ENCODE measurements around the gene RBBP5. TPM values are rescaled to one million over a fixed set of nuclear protein-coding genes. Genes with fewer than 3 reads are reported as not detected.

RBBP5 gene
- total RNA-seq, 1 donor from 2014 or later, result 11.4 TPM

DNA sequence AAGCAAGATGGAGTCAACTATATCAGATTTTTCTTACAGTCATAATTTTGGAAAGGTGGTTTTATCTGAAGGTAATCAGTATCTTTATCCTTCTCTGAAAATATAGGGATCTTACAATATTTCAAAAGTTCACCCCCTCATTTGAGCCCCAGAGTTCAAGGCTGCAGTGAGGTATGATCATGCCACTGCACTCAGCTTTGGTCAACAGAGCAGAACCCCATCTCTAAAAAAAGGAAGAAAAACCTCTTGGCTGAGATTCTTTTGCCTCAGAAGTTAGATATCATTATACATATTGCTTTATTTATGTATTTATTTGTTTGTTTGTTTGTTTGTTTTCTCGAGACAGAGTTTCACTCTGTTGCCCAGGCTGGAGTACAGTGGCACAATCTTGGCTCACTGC is 11.5 kb upstream of the RBBP5 start:
- no peaks in the 10 kb centered on the region for H3K36me3 Mint-ChIP-seq (ENCODE audit: low read depth, unreplicated experiment)
- TF ChIP-seq, protein P1, sequence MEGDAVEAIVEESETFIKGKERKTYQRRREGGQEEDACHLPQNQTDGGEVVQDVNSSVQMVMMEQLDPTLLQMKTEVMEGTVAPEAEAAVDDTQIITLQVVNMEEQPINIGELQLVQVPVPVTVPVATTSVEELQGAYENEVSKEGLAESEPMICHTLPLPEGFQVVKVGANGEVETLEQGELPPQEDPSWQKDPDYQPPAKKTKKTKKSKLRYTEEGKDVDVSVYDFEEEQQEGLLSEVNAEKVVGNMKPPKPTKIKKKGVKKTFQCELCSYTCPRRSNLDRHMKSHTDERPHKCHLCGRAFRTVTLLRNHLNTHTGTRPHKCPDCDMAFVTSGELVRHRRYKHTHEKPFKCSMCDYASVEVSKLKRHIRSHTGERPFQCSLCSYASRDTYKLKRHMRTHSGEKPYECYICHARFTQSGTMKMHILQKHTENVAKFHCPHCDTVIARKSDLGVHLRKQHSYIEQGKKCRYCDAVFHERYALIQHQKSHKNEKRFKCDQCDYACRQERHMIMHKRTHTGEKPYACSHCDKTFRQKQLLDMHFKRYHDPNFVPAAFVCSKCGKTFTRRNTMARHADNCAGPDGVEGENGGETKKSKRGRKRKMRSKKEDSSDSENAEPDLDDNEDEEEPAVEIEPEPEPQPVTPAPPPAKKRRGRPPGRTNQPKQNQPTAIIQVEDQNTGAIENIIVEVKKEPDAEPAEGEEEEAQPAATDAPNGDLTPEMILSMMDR (IDR thresholded peaks at IDR 0.05; ENCODE audit: unreplicated experiment), result no peak
- no peaks in the 10 kb centered on the region for H3K4me1 Mint-ChIP-seq (ENCODE audit: unreplicated experiment)
- no peak for DNase-seq (ENCODE audit: low spot score)
- no peak overlapping the region for H3K27ac Mint-ChIP-seq (ENCODE audit: unreplicated experiment)
- no peaks in the 10 kb centered on the region for H3K9me3 Mint-ChIP-seq (ENCODE audit: unreplicated experiment)
- H3K27me3 Mint-ChIP-seq (ENCODE audit: unreplicated experiment), result no peaks in the 10 kb centered on the region
- no peak overlapping the region for H3K4me3 Mint-ChIP-seq (ENCODE audit: unreplicated experiment)

- no peak for DNase-seq (ENCODE audit: low spot score)
- TF ChIP-seq, protein P1 (IDR thresholded peaks at IDR 0.05; ENCODE audit: unreplicated experiment), result no peak
- Mint-ChIP-seq H3K4me3 (ENCODE audit: unreplicated experiment) (no peak overlapping the region), H3K27me3 (ENCODE audit: unreplicated experiment) (no peaks in the 10 kb centered on the region), H3K9me3 (ENCODE audit: unreplicated experiment) (no peaks in the 10 kb centered on the region), H3K36me3 (ENCODE audit: low read depth, unreplicated experiment) (no peaks in the 10 kb centered on the region), H3K4me1 (ENCODE audit: unreplicated experiment) (no peaks in the 10 kb centered on the region), H3K27ac (ENCODE audit: unreplicated experiment) (no peak overlapping the region)
These were observed 7.8 kb upstream of the RBBP5 start for GRCh38 chr1:205129447-205130029.

- Mint-ChIP-seq H3K36me3 (ENCODE audit: low read depth, unreplicated experiment) (no peaks in the 10 kb centered on the region), H3K4me3 (ENCODE audit: unreplicated experiment) (no peak overlapping the region), H3K4me1 (ENCODE audit: unreplicated experiment) (no peaks in the 10 kb centered on the region), H3K9me3 (ENCODE audit: unreplicated experiment) (no peaks in the 10 kb centered on the region), H3K27me3 (ENCODE audit: unreplicated experiment) (peaks cover 1% of the 10 kb centered on the region), H3K27ac (ENCODE audit: unreplicated experiment) (no peak overlapping the region)
- DNase-seq (ENCODE audit: low spot score), result no peak
- TF ChIP-seq, protein P1 (IDR thresholded peaks at IDR 0.05; ENCODE audit: unreplicated experiment), result no peak
These were observed 6.3 kb upstream of the RBBP5 start for GRCh38 chr1:205128050-205128449.

- TF ChIP-seq, protein P1 (IDR thresholded peaks at IDR 0.05; ENCODE audit: unreplicated experiment), result no peak
- Mint-ChIP-seq H3K4me3 (ENCODE audit: unreplicated experiment) (no peak overlapping the region), H3K27ac (ENCODE audit: unreplicated experiment) (no peak overlapping the region), H3K9me3 (ENCODE audit: unreplicated experiment) (no peaks in the 10 kb centered on the region), H3K27me3 (ENCODE audit: unreplicated experiment) (peaks cover 1% of the 10 kb centered on the region), H3K4me1 (ENCODE audit: unreplicated experiment) (peaks cover 3% of the 10 kb centered on the region), H3K36me3 (ENCODE audit: low read depth, unreplicated experiment) (no peaks in the 10 kb centered on the region)
- no peak for DNase-seq (ENCODE audit: low spot score)
These were observed 5.9 kb upstream of the RBBP5 start for GRCh38 chr1:205127646-205128045.

DNA sequence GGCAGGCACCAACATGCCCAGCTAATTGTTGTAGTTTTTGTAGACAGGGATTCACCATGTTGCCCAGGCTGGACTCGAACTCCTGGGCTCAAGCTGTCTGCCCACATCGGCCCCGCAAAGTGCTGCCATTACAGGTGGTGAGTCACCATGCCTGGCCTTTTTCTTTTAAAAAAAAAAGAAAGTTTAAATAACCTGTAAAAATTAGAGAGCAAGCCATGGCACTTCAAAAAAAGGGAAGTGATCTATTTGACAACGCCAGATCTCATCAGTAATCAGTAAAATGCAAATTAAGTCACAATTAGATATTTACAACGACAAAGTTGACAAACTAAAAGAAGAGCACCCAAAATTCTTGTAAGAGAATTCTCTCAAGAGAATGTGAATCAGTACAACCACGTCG is 2.9 kb upstream of the RBBP5 start:
- Mint-ChIP-seq H3K27me3 (ENCODE audit: unreplicated experiment) (peaks cover 1% of the 10 kb centered on the region), H3K4me3 (ENCODE audit: unreplicated experiment) (no peak overlapping the region), H3K4me1 (ENCODE audit: unreplicated experiment) (peaks cover 15% of the 10 kb centered on the region), H3K27ac (ENCODE audit: unreplicated experiment) (no peak overlapping the region), H3K9me3 (ENCODE audit: unreplicated experiment) (no peaks in the 10 kb centered on the region), H3K36me3 (ENCODE audit: low read depth, unreplicated experiment) (no peaks in the 10 kb centered on the region)
- TF ChIP-seq, protein P1 (IDR thresholded peaks at IDR 0.05; ENCODE audit: unreplicated experiment), result no peak
- DNase-seq (ENCODE audit: low spot score), result no peak

Measured in endothelial cell (in vitro differentiated cells).